Hepatocyte (in vitro differentiated cells): ENCODE results near the gene FMNL2. TPM values are rescaled to one million over a fixed set of nuclear protein-coding genes. Genes with fewer than 3 reads are reported as not detected.

ENCODE experiments used
- DNase-seq: peaks from one replicate; pipeline ENCODE4 v3.0.0-alpha.2; 2016; ENCODE audit warnings: low spot score
- H2AFZ ChIP-seq: fragments of 200-600 bp; sonication (generic); 2 replicates; pipeline ENCODE4 v1.6.0; 2016; ENCODE audit warnings: antibody characterized with exemption, mild to moderate bottlenecking
- H3K27ac ChIP-seq: fragments of 200-600 bp; sonication (generic); 2 replicates; pipeline ENCODE4 v1.5.1; 2016; ENCODE audit warnings: mild to moderate bottlenecking
- H3K27me3 ChIP-seq: fragments of 200-600 bp; sonication (generic); 2 replicates; pipeline ENCODE4 v1.6.1; 2016
- H3K36me3 ChIP-seq: fragments of 200-600 bp; sonication (generic); replicated peaks from 2 replicates; pipeline ENCODE4 v1.5.1; 2016; ENCODE audit warnings: low read depth; ENCODE audit not compliant: insufficient read depth
- H3K4me1 ChIP-seq: fragments of 200-600 bp; sonication (generic); 2 replicates; pipeline ENCODE4 v1.5.1; 2016; ENCODE audit warnings: mild to moderate bottlenecking, moderate library complexity; ENCODE audit not compliant: insufficient read depth
- H3K4me2 ChIP-seq: fragments of 200-600 bp; sonication (generic); 2 replicates; pipeline ENCODE4 v1.6.0; 2016
- H3K4me3 ChIP-seq: fragments of 200-600 bp; sonication (generic); 2 replicates; pipeline ENCODE4 v1.5.1; 2016; ENCODE audit warnings: mild to moderate bottlenecking
- H3K79me2 ChIP-seq: fragments of 200-600 bp; sonication (generic); 2 replicates; pipeline ENCODE4 v1.6.0; 2017; ENCODE audit warnings: mild to moderate bottlenecking
- H3K9me2 ChIP-seq: fragments of 200-600 bp; sonication (generic); replicated peaks from 2 replicates; pipeline ENCODE4 v1.6.0; 2017; ENCODE audit warnings: mild to moderate bottlenecking; ENCODE audit not compliant: insufficient read depth
- H3K9me3 ChIP-seq: fragments of 200-600 bp; sonication (generic); 2 replicates; pipeline ENCODE4 v1.5.1; 2016; ENCODE audit warnings: low read depth, mild to moderate bottlenecking
- H4K20me1 ChIP-seq: fragments of 200-600 bp; sonication (generic); 2 replicates; pipeline ENCODE4 v1.6.0; 2016; ENCODE audit warnings: mild to moderate bottlenecking; ENCODE audit not compliant: insufficient read depth, poor library complexity, severe bottlenecking
- CTCF ChIP-seq: fragments of 200-600 bp; sonication (generic); IDR thresholded peaks from 2 replicates; pipeline ENCODE4 v1.5.1; 2016; ENCODE audit warnings: antibody characterized with exemption, mild to moderate bottlenecking; ENCODE audit not compliant: poor library complexity
- EZH2 ChIP-seq: fragments of 200-600 bp; sonication (generic); IDR thresholded peaks from 2 replicates; pipeline ENCODE4 v1.6.1; 2016; ENCODE audit warnings: antibody characterized with exemption, mild to moderate bottlenecking, borderline replicate concordance
- EZH2phosphoT487 ChIP-seq: fragments of 200-600 bp; sonication (generic); IDR thresholded peaks from one replicate; pipeline ENCODE4 v1.6.1; 2018; ENCODE audit warnings: antibody characterized with exemption, mild to moderate bottlenecking, low read depth, moderate library complexity; ENCODE audit not compliant: unreplicated experiment, severe bottlenecking
- WGBS: methylation state at CpG from one replicate; pipeline ENCODE4 v1.1.6; 2016; ENCODE audit warnings: low lambda C conversion rate; ENCODE audit errors: missing lambda C conversion rate; 5-methylcytosine and 5-hydroxymethylcytosine counted together
- polyA plus RNA-seq: library from polyadenylated mRNA; unstranded; fragments of >200 nt; fragmentation: Nextera tagmentation; extraction: Ambion mirVana; gene quantifications from 2 replicates; pipeline ENCODE4 v1.2.1, GENCODE V29; 2016
- total RNA-seq: library from RNA; depleted of rRNA; stranded (reverse); fragments of >200 nt; gene quantifications from 2 replicates; pipeline ENCODE4 v1.2.3, GENCODE V29; 2014

Gene FMNL2
- total and polyA plus RNA-seq, 2 experiments from 2014 or later = 11.7 to 53.6 TPM

GRCh38 chr2:152577579-152577978 lies 242.6 kb downstream of the FMNL2 start:
- Histone ChIP-seq H3K79me2 (peaks cover 5% of the 10 kb centered on the region), H3K27ac (no peak overlapping the region), H2AFZ (no peak overlapping the region), H3K27me3 (no peaks in the 10 kb centered on the region), H3K4me3 (no peak overlapping the region), H3K36me3 (no peaks in the 10 kb centered on the region), H3K9me3 (no peaks in the 10 kb centered on the region), H3K4me1 (no peaks in the 10 kb centered on the region), H3K9me2 (no peaks in the 10 kb centered on the region), H4K20me1 (no peaks in the 10 kb centered on the region), H3K4me2 (no peak overlapping the region)
- TF ChIP-seq EZH2phosphoT487 (no peak), CTCF (no peak), EZH2 (no peak)
- WGBS = 96% methylated on average over 1 of the region's 1 CpG
- DNase-seq = no peak

- no peak overlapping the region for H3K4me2 ChIP-seq
- H3K9me3 ChIP-seq = no peaks in the 10 kb centered on the region
- no peak overlapping the region for H3K4me3 ChIP-seq
- H4K20me1 ChIP-seq = no peaks in the 10 kb centered on the region
- H3K9me2 ChIP-seq = no peaks in the 10 kb centered on the region
- TF ChIP-seq CTCF (no peak), EZH2 (no peak), EZH2phosphoT487 (no peak)
- no peak overlapping the region for H2AFZ ChIP-seq
- H3K27me3 ChIP-seq = no peaks in the 10 kb centered on the region
- H3K4me1 ChIP-seq = no peaks in the 10 kb centered on the region
- 91% methylated on average over 4 of the region's 4 CpGs for WGBS
- H3K36me3 ChIP-seq = no peaks in the 10 kb centered on the region
- no peak for DNase-seq
- H3K27ac ChIP-seq = no peak overlapping the region
- peaks cover 3% of the 10 kb centered on the region for H3K79me2 ChIP-seq
These were observed 243.6 kb downstream of the FMNL2 start for GRCh38 chr2:152578573-152578972.

- Histone ChIP-seq H3K4me1 (no peaks in the 10 kb centered on the region), H3K9me3 (no peaks in the 10 kb centered on the region), H3K27me3 (no peaks in the 10 kb centered on the region), H3K9me2 (no peaks in the 10 kb centered on the region), H2AFZ (no peak overlapping the region), H3K79me2 (no peaks in the 10 kb centered on the region), H3K27ac (no peak overlapping the region), H3K4me2 (no peak overlapping the region), H4K20me1 (no peaks in the 10 kb centered on the region), H3K36me3 (no peaks in the 10 kb centered on the region), H3K4me3 (no peak overlapping the region)
- no peak for DNase-seq
- 92% methylated on average over 3 of the region's 3 CpGs for WGBS
- no peak for TF ChIP-seq EZH2phosphoT487
- TF ChIP-seq EZH2 = no peak
- no peak for TF ChIP-seq CTCF
These were observed 245.7 kb downstream of the FMNL2 start for GRCh38 chr2:152580714-152581113.

- Histone ChIP-seq H2AFZ (no peak overlapping the region), H4K20me1 (no peaks in the 10 kb centered on the region), H3K27ac (no peak overlapping the region), H3K4me1 (no peaks in the 10 kb centered on the region), H3K27me3 (no peaks in the 10 kb centered on the region), H3K9me2 (no peaks in the 10 kb centered on the region), H3K79me2 (no peaks in the 10 kb centered on the region), H3K36me3 (no peaks in the 10 kb centered on the region), H3K4me2 (no peak overlapping the region), H3K9me3 (no peaks in the 10 kb centered on the region), H3K4me3 (no peak overlapping the region)
- DNase-seq = no peak
- TF ChIP-seq CTCF (no peak), EZH2phosphoT487 (no peak), EZH2 (no peak)
- 89% methylated on average over 11 of the region's 11 CpGs for WGBS
These were observed 246.4 kb downstream of the FMNL2 start for GRCh38 chr2:152581360-152581759.
